AG10803 (cell line): Measurements from ENCODE around the gene SVEP1.

Source experiments
- DNase-seq: peaks from one replicate; pipeline ENCODE4 v3.0.0; 2010; ENCODE audit warnings: low read depth
- H3K4me3 ChIP-seq: 2 replicates; pipeline ENCODE4 v1.5.1; 2011; ENCODE audit warnings: mild to moderate bottlenecking, low read length, control low read depth
- CTCF ChIP-seq: conservative IDR thresholded peaks from 2 replicates; pipeline ENCODE4 v1.5.1; 2011; ENCODE audit warnings: mild to moderate bottlenecking, low read length, control low read depth, inconsistent platforms

SVEP1 gene

GRCh38 chr9:110319781-110320492 lies 259.6 kb downstream of the SVEP1 start:
- no peak for TF ChIP-seq CTCF
- DNase-seq, result no peak

GRCh38 chr9:110317911-110318310 lies 261.6 kb downstream of the SVEP1 start:
- TF ChIP-seq CTCF, result no peak

More at GRCh38 chr9:110319781-110320492, 259.6 kb downstream of the SVEP1 start:
- no peak overlapping the region for H3K4me3 ChIP-seq

GRCh38 chr9:110316261-110317075 lies 263.1 kb downstream of the SVEP1 start:
- DNase-seq, result no peak
- TF ChIP-seq CTCF, result no peak
- H3K4me3 ChIP-seq, result no peak overlapping the region

More at GRCh38 chr9:110317911-110318310, 261.6 kb downstream of the SVEP1 start:
- H3K4me3 ChIP-seq, result no peak overlapping the region
- no peak for DNase-seq
